ENCODE measurements around the gene KCNH2.

The KCNH2 gene

GRCh38 chr7:151010307-151011096 lies 32.4 kb upstream of the KCNH2 start:
- no peak for DNase-seq

GRCh38 chr7:151010037-151010306 lies 31.9 kb upstream of the KCNH2 start:
- no peak for DNase-seq

- DNase-seq: no peak
Observed at GRCh38 chr7:151009327-151010036, 31.4 kb upstream of the KCNH2 start.

- DNase-seq: no peak
Observed at GRCh38 chr7:151008511-151009323, 30.6 kb upstream of the KCNH2 start.

GRCh38 chr7:151008143-151008510 lies 30.0 kb upstream of the KCNH2 start:
- no peak for DNase-seq

- no peak for DNase-seq
Observed at GRCh38 chr7:151007469-151007898, 29.4 kb upstream of the KCNH2 start.

- DNase-seq: no peak
Observed at GRCh38 chr7:151006590-151007300, 28.6 kb upstream of the KCNH2 start.

- no peak for DNase-seq
Observed at GRCh38 chr7:151005566-151005965, 27.4 kb upstream of the KCNH2 start.

GRCh38 chr7:151003572-151003971 lies 25.5 kb upstream of the KCNH2 start:
- DNase-seq: no peak

- DNase-seq: no peak
Observed at GRCh38 chr7:151001546-151001945, 23.4 kb upstream of the KCNH2 start.

GRCh38 chr7:151000897-151001495 lies 22.9 kb upstream of the KCNH2 start:
- DNase-seq: no peak

- DNase-seq: no peak
Observed at GRCh38 chr7:150999497-151000230, 21.5 kb upstream of the KCNH2 start.

GRCh38 chr7:150999001-150999400 lies 20.9 kb upstream of the KCNH2 start:
- DNase-seq: no peak

GRCh38 chr7:150998341-150998740 lies 20.2 kb upstream of the KCNH2 start:
- DNase-seq: no peak

GRCh38 chr7:150997817-150998216 lies 19.7 kb upstream of the KCNH2 start:
- DNase-seq: no peak

GRCh38 chr7:150997075-150997511 lies 19.0 kb upstream of the KCNH2 start:
- DNase-seq: no peak

- no peak for DNase-seq
Observed at GRCh38 chr7:150996376-150997074, 18.4 kb upstream of the KCNH2 start.

GRCh38 chr7:150994838-150995510 lies 16.9 kb upstream of the KCNH2 start:
- no peak for DNase-seq

GRCh38 chr7:150994141-150994837 lies 16.2 kb upstream of the KCNH2 start:
- DNase-seq: no peak

- DNase-seq: no peak
Observed at GRCh38 chr7:150993511-150993910, 15.4 kb upstream of the KCNH2 start.
